ENCODE measurements around the gene P2RX6. TPM values are rescaled to one million over a fixed set of nuclear protein-coding genes. Genes with fewer than 3 reads are reported as not detected.

P2RX6 gene
- total and polyA plus RNA-seq, 2 of the 4 experiments (the other 2 are of a cell fraction) = 0.90 to 1.6 TPM

- Histone ChIP-seq H2BK120ac (ENCODE audit: low read depth, low read length) (no peak overlapping the region), H3K79me1 (ENCODE audit: low read depth in 1 of 2, low read length in 2 of 2) (peaks cover 10 to 34% of the 10 kb centered on the region in 2 experiments; a peak in 3 of 4 replicates), H2BK15ac (ENCODE audit: low read depth, low read length) (no peak overlapping the region), H3K36me3 (ENCODE audit: control insufficient read depth, insufficient read depth, low read length) (peaks cover 59% of the 10 kb centered on the region), H3K4me2 (ENCODE audit: low read depth, low read length) (no peak overlapping the region), H4K8ac (ENCODE audit: low read depth in 2 of 2, low read length in 2 of 2) (no peak overlapping the region), H4K5ac (ENCODE audit: low read depth, low read length) (no peak overlapping the region), H3K23ac (ENCODE audit: low read depth, low read length) (no peak overlapping the region), H4K91ac (ENCODE audit: insufficient read depth, low read depth, low read length) (no peak overlapping the region), H2AK9ac (replicated peaks; ENCODE audit: low read depth, low read length, poor library complexity) (peak overlapping the region; percentile 37), H3K56ac (ENCODE audit: extremely low read depth, insufficient read depth, low read length) (no peak overlapping the region), H3K4me1 (ENCODE audit: control insufficient read depth, insufficient read depth, low read length) (peaks cover 11% of the 10 kb centered on the region), H3K27ac (ENCODE audit: insufficient read depth, low read length) (no peak overlapping the region), H2AK5ac (ENCODE audit: low read depth, low read length) (no peak overlapping the region), H3K9me3 (ENCODE audit: control insufficient read depth, insufficient read depth, low read length) (no peaks in the 10 kb centered on the region), H2BK5ac (ENCODE audit: low read depth, low read length, poor library complexity, severe bottlenecking) (no peak overlapping the region), H3K27me3 (ENCODE audit: control insufficient read depth, insufficient read depth, low read length) (no peaks in the 10 kb centered on the region), H2BK20ac (ENCODE audit: low read depth, low read length) (no peak overlapping the region), H3K4me3 (ENCODE audit: insufficient read depth, low read depth, low read length) (no peak overlapping the region), H3K14ac (replicated peaks; ENCODE audit: low read depth, low read length) (no peak overlapping the region), H4K20me1 (ENCODE audit: insufficient read depth, low read length) (peaks cover 9% of the 10 kb centered on the region; the same call in 1 of the 2 replicates), H2AFZ (replicated peaks; ENCODE audit: low read length, poor library complexity) (peak overlapping the region; percentile 14), H3K4ac (ENCODE audit: low read depth, low read length) (no peak overlapping the region), H3K18ac (ENCODE audit: low read depth, low read length) (no peak overlapping the region), H3K9ac (ENCODE audit: low read depth, low read length) (no peak overlapping the region), H3K9me1 (ENCODE audit: insufficient read depth, low read length) (0 out of 2 replicates have a peak, but pooled peaks cover 4% of the 10 kb centered on the region)
- TF ChIP-seq RCOR1 (IDR thresholded peaks at IDR 0.05; ENCODE audit: insufficient replicate concordance, low read length) (no peak), POLR2A (IDR thresholded peaks at IDR 0.05; ENCODE audit: low read depth, low read length) (no peak), CTCF (conservative IDR thresholded peaks at IDR 0.05; ENCODE audit: low read depth, low read length) (no peak), ELK1 (IDR thresholded peaks at IDR 0.05; ENCODE audit: borderline replicate concordance, low read depth, low read length) (no peak), NFE2L2 (IDR thresholded peaks at IDR 0.05; ENCODE audit: low read depth, low read length) (no peak), CHD1 (IDR thresholded peaks at IDR 0.05; ENCODE audit: low read depth, low read length) (no peak), USF2 (IDR thresholded peaks at IDR 0.05; ENCODE audit: low read depth, low read length) (no peak), MAZ (IDR thresholded peaks at IDR 0.05; ENCODE audit: borderline replicate concordance, low read depth, low read length) (no peak)
- no peak for ATAC-seq (ENCODE audit: low read depth)
- in situ Hi-C loops (cut with MboI; ENCODE audit: low sequenced_read_pairs) (no loop called here), intact Hi-C loops (cut with micrococcal nuclease) (no loop called here), dilution Hi-C loops (cut with HindIII; ENCODE audit: low sequenced_read_pairs, unreplicated experiment) (no loop called here)
- WGBS, 2 experiments (ENCODE audit: extremely low coverage in 2 of 2, insufficient read length in 1 of 2) = 97% methylated on average over 6 of the region's 27 CpGs; no CpG with 5 or more reads in 1 of the 2 experiments
- no TSS peak for BruUV-seq (replicated peaks)
- CTCF ChIA-PET = no interaction called here
- DNase-seq = no peak
- POLR2A ChIA-PET (ENCODE audit: unreplicated experiment) = no interaction called here
Measured at GRCh38 chr22:20996598-20997535, 18.1 kb upstream of the P2RX6 start.
